A673 (cell line): ENCODE measurements around the gene HMGXB4.

Experiments
- EZH2 ChIP-seq: fragments of 200-600 bp; sonication (generic); IDR thresholded peaks from 2 replicates; pipeline ENCODE4 v1.6.1; 2017; ENCODE audit warnings: borderline replicate concordance, low read depth, mild to moderate bottlenecking, mixed read lengths, antibody characterized with exemption, low read length; ENCODE audit not compliant: poor library complexity, severe bottlenecking
- TF ChIP-seq, protein P1 (sequence below): fragments of 300-800, 200-600 bp; sonication (generic); conservative IDR thresholded peaks from 2 replicates; pipeline ENCODE4 v1.5.1; 2017; ENCODE audit warnings: low read depth, mild to moderate bottlenecking, antibody characterized with exemption, low read length, moderate library complexity, mixed read lengths

DNA sequence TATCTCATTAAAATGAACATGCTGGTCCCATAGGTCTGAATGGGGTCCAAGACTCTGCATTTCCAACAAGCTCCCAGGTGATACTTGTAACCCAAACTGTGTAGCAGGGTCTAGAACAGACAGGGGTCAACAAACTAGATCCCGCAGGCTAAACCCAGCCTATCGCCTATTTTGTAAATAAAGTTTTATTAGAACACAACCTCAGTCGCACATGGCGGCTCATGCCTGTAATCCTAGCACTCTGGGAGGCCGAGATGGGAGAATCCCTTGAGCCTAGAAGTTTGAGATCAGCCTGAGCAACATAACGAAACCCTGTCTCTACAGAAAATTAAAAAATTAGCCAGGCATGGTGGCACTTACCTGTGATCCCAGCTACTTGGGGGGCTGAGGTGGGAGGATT is 42.3 kb upstream of the HMGXB4 start:
- TF ChIP-seq, protein P1, sequence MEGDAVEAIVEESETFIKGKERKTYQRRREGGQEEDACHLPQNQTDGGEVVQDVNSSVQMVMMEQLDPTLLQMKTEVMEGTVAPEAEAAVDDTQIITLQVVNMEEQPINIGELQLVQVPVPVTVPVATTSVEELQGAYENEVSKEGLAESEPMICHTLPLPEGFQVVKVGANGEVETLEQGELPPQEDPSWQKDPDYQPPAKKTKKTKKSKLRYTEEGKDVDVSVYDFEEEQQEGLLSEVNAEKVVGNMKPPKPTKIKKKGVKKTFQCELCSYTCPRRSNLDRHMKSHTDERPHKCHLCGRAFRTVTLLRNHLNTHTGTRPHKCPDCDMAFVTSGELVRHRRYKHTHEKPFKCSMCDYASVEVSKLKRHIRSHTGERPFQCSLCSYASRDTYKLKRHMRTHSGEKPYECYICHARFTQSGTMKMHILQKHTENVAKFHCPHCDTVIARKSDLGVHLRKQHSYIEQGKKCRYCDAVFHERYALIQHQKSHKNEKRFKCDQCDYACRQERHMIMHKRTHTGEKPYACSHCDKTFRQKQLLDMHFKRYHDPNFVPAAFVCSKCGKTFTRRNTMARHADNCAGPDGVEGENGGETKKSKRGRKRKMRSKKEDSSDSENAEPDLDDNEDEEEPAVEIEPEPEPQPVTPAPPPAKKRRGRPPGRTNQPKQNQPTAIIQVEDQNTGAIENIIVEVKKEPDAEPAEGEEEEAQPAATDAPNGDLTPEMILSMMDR, result no peak
- no peak for TF ChIP-seq EZH2
